ENCODE measurements around the gene GATAD2B.

Gene GATAD2B

DNA sequence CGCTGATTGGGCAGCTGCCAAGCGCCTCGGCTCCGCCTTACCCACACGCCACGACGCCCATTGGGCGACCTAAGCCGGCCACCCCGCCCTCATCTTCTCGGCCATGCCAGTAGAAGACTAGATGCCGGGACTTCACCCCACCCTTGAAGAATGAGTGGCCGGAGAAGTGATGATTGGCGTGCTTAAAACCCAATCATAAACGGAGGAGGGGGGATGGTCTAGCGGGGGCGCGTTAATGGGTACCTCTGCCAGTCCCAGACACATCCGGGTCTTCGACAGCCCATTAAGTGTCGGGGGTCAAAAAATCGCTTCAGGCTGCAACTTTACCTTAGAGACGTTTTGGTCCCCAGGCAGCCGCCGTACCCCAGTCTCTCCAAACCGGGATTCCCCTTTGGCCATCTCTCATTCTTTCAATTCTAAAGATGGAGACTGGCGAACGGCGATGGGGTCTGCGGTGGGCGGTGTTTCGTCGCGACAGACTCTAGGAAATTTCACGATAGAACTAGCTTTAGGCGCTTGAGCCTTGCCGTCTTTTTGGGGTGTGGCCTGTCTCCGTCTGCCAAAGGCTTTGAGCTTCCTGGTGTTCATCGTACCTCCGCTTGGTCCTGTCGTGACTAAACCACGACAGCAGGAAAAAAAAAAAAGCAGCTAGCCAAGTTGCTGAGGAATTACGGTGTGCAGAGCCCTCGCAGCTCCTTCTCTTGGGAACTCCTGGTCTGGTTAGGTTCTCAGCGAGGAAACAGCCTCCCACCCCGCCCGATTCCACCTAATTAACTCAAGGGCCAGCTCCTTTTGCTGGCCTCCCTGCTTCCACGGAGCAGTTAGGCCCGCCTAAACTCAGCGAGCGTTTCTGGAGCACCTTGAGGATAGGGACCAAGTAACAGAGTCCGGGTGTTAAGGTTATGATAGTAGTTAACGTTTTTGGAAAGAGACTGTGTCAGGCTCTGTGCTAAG lies at the start of gene GATAD2B:
Gene GATAD2B, minus strand, starts transcription at position 1 of the 954 bp plus-strand sequence. CDS start 94,625 bp downstream, outside the sequence.
- peak; percentile 100 for DNase-seq (ENCODE audit: low read depth, low spot score)

DNA sequence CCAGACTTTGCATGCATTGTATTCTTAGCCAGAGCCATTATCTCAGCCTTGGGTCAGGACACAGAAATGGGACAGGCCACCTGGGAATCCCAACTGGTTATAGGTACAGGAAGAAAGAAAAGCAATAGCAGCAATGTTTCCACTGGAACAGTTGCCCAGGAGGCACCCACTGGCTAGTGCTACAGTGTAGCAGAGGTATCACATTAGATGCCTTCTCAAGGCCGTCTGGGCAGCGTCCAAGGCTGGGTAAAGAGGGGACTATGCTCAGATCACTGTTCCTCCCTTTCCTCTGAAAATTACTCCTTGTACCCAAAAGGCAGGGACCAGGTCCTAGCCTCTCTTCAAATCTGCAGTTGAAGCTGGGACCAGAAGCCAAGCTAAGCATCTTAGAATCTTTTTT lies 47.6 kb upstream of the GATAD2B start:
- DNase-seq (ENCODE audit: low read depth, low spot score): no peak

DNA sequence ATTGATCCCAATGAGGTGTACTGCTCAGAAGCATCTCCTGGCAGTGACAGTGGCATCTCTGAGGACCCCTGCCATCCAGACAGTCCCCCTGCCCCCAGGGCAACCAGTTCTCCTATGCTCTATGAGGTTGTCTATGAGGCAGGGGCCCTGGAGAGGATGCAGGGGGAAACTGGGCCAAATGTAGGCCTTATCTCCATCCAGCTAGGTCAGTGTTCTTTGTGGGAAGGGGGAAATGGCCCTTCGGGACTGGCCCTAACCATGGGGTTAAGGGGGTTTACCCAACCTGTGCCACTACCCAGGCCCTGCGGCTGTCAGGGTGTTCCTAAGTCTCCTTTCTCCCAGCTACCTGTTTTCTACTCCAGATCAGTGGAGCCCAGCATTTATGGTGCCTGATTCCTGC lies 46.2 kb upstream of the GATAD2B start:
- no peak for DNase-seq (ENCODE audit: low read depth, low spot score)

DNA sequence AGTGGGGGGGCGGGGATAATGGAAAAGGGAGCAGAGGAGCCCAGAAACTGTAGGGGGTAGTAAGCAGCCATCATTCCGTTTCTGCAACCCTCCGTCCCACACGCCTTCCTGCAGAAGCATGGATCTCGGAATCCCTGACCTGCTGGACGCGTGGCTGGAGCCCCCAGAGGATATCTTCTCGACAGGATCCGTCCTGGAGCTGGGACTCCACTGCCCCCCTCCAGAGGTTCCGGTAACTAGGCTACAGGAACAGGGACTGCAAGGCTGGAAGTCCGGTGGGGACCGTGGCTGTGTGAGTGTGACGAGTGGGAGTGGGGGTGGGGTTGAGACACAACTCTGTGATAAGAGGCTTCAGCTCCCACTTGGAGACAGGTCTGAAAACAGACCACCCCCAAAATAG lies 45.6 kb upstream of the GATAD2B start:
- DNase-seq (ENCODE audit: low read depth, low spot score): no peak

DNA sequence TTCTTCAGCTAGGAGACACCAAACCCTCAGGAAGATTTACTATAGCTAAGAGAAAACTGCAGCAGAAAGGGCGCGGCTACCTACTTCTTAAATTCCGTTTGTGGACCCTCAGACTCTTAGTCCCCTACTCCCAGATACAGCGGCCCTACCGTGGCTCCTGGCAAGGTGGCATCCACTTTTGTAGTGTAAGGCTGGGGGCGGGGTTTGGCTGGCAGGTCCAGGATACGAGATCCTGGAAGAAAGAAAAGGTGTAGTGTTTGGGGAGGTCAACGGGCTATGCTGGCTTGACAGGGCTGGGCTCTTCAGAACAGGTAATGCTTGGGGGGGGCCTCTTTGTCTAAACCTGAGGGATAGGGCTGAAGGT lies 45.2 kb upstream of the GATAD2B start:
- no peak for DNase-seq (ENCODE audit: low read depth, low spot score)

DNA sequence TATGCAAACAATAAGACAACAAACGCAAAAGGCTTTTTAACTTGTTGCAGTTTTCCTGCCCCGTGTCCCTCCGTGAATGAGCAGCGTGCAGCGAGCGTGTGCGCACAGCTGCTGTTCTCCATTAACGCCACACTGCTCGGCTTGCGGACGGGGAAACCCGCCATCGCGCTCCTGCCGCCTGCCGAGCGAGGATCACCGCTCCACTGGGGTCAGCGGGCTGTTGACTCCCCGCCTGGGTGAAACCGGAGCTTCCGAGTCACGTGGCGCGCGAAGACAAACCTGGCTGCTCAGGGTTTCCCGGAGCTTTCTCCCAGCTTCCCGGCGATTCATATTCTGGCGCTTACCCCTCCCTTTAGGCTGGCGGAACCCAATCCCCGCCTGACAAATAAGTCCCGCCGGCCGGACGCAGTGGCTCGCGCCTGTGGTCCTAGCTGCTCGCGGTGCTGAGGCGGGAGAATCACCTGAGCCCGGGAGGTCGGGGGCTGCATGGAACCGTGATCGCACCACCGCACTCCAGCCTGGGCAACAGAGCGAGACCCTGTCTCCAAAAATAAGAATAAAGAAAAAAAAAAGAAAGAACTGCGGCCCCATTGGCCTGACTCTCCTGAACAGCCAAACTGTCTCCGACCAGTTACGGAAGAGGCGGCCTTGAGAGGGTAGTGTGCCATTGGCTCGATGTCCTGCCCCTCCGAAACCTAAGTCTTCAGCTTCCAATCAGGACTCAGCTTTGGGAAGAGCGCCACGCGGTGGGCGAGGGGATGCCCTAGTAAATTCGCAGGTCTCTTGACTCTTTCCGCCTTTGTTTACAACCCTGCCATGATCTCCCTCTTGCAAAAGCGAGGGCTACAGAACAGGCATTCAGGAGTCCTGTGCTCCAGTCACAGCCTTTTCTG lies 44.6 kb upstream of the GATAD2B start, which contains the start of gene CREB3L4:
Gene CREB3L4, plus strand, starts transcription at position 796 of the 893 bp plus-strand sequence. CDS start 624 bp downstream, outside the sequence.
- DNase-seq (ENCODE audit: low read depth, low spot score): peak; percentile 98

DNA sequence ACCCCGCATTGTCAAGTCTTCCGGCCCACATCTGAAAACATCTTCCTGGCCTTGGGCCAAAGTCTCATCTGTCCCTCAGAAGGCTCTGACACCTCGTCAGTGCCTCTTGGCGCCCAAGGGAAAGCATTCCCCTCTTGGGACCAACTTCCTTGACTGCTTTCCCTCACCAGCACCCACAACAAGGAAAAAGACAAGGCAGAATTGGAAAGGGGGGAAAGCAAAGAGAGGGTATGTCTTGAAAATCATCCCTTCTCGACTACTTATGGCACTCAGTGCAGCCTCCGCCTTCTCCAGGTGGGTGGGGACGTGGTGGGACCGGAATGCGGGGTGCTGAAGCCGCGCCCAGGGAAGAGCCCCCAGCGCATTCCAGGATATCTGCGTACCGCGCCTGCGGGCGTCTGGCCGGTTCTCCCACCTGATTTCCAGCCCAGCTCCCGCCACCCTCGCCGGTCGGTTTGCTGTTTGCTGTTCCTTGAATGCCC lies 41.1 kb upstream of the GATAD2B start:
- DNase-seq (ENCODE audit: low read depth, low spot score): no peak

DNA sequence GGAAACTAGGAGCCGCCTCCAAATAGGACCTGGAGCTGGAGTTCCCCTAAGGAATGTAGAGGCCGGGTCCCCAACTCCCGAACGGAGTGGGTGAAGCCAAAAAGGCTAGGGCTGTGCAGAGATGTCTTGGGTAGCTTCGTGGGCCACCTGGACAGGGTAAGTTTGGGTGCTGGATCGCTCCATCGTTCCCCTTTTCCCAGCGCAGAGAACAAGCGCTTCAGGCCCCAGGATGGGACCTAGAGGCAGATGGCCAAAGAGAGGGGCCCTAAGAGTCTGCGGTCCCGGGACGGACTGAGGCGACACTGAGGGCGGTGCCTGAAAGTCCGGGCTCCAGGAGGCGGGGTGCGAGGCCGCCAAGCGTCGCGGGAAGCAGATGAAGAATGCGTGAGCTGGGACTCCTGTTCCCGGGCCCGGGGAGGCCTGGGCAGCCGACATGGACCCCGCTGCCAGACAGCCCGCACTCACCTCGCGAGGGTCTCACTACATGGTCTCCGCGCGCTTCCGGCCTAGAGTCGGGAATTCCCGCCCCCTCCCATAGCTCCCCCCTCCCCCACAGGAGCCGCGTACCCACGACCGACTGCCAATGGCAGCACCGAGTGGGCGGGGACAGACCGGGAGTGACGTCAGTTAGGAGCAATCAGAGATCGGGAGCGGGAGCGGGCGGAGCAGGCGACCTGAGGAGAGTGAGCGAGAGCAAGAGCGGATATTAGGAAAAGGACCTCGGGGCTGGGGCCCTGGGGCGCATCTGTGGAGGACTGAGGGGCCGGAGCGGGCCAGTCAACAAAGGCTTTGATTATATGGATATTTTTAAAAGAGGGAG lies 40.5 kb upstream of the GATAD2B start, which contains the start of gene SLC39A1:
Gene SLC39A1, minus strand, starts transcription at position 508 of the 820 bp plus-strand sequence. CDS start 822 bp downstream, outside the sequence.
- DNase-seq (ENCODE audit: low read depth, low spot score): no peak

DNA sequence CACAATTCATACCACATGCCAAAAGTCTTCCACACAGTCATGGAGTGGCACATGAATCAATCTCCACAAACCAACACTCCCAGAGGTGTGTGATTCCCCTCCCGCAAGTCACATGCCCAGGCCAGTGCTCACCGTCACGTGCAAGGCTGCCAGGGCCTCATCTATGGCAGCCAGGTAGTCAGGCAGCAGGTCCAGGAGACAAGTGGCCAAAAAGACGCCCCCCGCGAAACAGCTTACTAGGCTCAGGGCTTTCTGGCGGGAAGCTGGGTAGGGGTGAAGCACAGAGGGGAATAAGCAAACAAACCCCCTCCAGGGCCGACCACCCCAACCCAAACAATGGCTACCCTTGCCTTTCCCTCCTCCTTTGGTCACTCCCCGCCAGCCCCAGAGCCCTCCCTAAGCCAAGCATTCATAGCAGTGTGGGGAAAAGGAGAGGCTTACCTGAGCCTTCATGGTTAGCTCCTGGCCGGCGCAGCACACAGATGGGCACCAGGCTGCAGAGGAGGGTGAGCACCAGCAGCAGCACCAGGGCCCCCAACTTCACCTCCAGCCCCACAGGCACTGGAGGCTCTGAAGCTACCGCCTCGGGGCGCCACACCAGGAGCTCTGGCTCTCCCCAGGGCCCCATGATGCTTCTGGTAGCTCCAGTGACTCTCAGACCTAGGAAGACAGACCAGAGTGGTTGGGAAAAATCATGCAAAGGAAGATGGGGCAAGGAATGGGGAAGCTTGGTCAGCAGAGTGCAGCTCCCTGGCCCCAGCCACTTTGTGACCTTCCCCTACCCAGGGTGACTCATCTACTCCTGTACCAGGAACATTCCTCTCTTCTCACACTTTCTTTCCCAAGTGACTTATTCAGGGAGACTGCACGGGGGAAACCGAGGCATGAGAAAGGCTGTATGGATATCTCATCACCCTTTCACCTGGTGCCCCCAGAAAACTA lies 39.6 kb upstream of the GATAD2B start:
- DNase-seq (ENCODE audit: low read depth, low spot score): no peak

DNA sequence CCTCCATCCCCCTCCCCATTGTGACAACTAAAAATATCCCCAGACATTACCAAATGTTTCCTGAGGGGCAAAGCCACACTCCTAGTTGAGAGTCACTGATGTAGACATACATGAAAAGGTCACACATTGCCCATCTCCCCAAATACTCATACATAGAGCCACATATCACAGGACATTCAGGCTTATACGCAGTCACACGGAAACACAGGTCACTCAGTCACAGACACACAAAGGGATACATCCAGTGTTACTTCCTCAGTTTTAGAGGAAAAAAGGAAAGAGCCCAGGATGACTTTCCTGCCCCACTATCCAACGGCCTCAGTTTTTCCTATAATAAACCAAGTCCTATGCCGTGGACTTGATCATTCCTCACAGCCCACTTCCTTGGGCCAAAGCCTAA lies 38.6 kb upstream of the GATAD2B start:
- DNase-seq (ENCODE audit: low read depth, low spot score): no peak

DNA sequence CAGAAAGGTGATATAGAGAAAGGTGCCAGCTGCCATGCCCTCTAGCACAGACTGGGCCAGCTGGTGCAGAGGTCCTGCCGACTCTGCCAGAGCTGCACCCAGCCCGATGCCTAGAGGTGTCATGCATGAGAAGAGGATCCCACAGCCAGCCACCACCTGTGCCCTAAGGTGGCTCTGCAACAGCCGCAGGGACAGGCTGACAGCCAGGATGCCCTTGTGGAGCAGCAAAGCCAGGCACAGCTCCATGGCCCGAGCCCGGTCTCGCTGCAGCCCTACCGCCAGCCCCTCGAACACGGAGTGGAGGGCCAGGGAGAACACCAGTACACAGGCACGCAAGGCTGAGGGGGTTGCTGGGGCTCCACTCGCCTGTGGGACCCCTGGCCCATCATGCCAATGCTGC lies 37.4 kb upstream of the GATAD2B start:
- no peak for DNase-seq (ENCODE audit: low read depth, low spot score)

DNA sequence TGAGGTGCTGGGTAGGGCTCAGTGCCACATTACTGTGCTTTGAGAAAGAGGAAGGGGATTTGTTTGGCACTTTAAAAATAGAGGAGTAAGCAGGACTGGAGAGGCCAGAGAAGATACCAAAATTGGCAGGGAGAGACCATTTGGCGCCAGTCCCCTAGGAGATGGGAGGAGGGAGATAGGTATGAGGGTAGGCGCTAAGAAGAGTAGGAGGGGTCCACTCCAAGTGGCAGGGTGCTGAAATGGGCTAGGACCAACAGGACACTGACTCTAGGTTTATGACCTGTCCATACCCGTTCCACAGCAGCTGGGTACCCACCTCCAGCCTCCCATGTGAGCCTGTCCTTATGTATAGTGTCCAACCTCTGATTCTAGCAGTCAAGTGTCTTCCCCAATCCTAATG lies 36.7 kb upstream of the GATAD2B start:
- DNase-seq (ENCODE audit: low read depth, low spot score): no peak

DNA sequence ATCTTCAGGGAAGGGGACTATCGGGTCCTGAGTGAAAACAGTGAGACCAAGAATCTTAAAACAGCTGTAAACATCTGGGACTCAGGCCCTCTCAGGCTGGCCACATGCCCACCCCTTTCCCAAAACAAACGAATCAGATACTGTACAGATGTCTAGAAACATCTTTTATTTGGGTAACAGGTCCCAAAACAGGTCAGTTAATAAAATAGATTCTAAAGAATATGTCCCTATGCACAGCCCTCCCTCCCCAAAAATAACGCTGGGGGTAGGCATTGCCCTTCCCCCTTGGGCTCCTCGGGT lies 36.1 kb upstream of the GATAD2B start:
- no peak for DNase-seq (ENCODE audit: low read depth, low spot score)

DNA sequence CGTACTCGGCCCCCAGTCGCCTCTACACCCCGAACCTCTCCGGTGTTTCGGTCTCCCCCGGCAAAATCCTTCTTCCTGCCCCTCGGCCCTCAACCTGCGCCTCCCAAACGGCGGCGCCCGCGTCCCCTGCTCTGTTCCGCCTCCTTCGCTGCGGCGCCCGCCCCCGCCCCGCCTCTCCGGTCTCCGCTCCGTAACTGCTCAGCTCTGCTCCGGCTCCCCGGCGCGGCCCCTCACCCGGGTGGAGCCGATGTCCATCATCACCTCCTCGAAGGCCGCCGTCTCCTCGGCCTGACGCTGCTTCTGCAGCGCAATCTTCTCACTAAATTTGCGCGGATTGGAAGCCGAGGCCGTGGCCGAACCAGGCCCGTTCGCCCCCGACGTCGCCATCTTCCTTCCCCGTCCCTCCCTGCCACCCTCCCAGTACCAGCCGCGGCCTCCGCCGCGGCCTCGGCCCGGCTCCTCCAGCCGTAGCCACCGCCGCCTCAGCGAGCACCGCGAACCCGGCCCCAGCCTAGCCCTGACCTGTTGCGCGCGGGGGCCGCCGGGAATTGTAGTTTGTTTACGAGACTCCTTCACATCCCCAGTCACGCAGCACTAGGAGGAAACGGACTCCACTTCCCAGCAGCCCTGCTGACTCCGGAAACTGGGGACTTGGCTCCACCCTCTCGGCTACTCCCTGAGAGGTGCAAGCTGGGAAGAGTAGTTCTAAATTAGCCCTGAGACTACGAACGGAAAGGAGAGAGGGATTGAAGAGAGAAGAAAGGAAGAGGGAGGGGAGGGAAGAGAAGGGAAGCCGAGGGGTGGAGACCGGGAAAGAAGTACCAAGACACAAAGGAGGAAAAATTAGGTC lies 35.6 kb upstream of the GATAD2B start, which contains the start of gene CRTC2:
Gene CRTC2, minus strand, starts transcription at position 502 of the 850 bp plus-strand sequence. Its CDS starts 115 bp downstream, at position 387.
- DNase-seq (ENCODE audit: low read depth, low spot score): peak; percentile 99

DNA sequence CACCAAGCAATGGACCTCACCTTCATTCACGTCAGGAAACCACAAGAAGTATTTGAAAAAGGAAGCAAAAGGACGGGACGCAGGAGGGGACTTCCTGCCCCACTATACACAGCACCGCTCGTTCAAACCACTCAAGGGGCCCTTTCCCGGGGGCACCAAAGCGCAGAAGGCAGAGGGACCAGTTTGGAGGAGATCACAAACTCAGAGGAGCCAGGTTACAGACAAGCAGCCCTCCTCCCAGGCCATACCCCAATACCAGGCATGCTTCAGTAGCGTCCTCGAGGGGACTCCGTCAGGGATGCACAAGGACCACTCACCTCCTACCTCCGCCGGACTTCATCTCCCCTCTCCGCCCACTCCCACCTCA lies 35.0 kb upstream of the GATAD2B start:
- no peak for DNase-seq (ENCODE audit: low read depth, low spot score)

DNA sequence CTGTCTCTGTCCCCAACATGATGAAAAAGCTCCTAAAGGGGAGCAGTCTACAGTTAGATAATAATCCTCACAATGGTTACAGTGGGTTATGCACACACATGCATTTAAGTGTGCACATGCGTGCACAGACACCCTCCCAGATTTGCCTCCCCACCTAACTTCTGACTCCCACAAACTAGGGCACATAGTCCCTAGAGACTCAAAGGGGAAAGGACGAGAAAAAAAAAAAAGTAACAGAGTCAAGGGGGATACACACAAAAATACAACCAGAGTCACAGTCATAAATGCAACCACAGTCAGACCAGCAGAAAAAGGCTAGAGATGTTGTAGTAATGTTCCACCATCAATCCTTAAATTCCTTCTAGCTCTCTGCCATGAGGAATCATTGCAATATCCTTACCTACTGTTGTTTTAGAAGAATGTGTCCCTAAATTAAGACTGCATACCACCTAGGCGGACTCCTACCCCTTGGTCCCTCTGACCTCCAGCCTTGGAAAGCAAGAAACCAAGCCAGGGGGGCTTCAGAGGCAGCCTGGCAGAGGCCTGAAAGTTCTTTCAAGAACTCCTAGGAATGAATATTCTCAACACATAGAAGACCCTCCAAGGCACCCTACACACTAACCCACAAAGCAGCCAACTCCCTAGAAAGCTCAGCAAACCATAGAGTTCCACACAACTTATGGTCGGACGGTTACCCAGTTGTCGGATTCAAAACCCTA lies 34.4 kb upstream of the GATAD2B start:
- no peak for DNase-seq (ENCODE audit: low read depth, low spot score)

DNA sequence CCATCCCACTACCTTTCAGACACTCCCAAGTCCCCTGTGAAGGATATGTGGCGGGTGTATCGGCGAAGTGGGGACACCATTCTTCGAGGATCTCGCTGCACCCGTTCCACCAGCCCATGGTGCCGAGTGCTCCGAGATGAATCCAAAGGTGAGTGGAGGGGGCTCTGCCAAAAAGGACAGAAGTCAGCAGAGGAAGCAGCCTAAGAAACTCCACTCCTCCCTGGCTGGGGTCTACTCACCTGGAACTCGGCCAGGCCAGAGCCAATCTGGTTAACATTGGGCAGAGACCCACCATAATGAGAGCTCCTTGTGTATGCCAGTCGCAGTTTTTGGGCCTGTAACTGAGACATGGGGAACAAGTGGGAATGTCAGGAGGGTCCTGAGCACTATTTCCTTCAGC lies 32.1 kb upstream of the GATAD2B start:
- no peak for DNase-seq (ENCODE audit: low read depth, low spot score)

DNA sequence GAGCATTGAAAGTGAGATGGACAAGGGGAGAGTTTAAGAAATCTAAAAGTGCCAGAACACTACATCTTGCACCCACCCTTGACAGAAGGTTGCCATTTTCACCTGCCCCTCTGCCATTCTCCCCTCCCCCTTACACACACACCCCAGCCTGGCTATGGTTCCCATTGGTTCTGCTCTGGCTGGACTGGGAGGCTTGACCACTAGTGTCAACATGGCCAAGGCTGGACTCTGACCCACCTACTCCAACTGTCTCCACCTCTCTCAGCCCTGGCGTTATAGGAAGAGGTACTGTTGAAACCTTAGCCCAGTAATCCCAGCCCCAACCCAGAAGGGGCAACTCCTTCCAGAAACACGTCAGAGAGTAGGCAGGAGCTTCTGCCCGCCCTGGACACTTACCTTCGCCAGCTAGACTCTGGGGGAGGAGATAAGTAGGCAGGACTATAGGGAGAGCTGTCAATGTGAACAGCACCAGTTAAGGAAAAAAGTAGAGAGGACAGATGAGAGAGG lies 31.1 kb upstream of the GATAD2B start:
- no peak for DNase-seq (ENCODE audit: low read depth, low spot score)
